Activated CD8-positive, alpha-beta T cell treated with anti-CD3 and anti-CD28 coated beads for 36 hours (primary cell): ENCODE results near the gene SGMS1. TPM values are rescaled to one million over a fixed set of nuclear protein-coding genes. Genes with fewer than 3 reads are reported as not detected.

Source experiments
- ATAC-seq: fragments of 200-7000 bp; cut with Tn5 transposase; one replicate; pipeline ENCODE4 v1.10.0; 2021; ENCODE audit warnings: mild to moderate bottlenecking, moderate library complexity
- CTCF ChIA-PET: fragments of 350-600 bp; sonication (Branson Sonifier 250); formaldehyde crosslinking; loops from one replicate; lab custom pipeline; 2021; ENCODE audit warnings: antibody characterized with exemption; lab: Charles Lee
- POLR2A ChIA-PET: fragments of 350-600 bp; sonication (Branson Sonifier 250); formaldehyde crosslinking; loops from one replicate; lab custom pipeline; 2021; ENCODE audit warnings: antibody characterized with exemption; lab: Charles Lee
- DNase-seq: peaks from one replicate; pipeline ENCODE4 v3.0.0-alpha.2; 2020
- H3K27ac Mint-ChIP-seq: one replicate; pipeline ENCODE4 v1.8.0; 2021; ENCODE audit warnings: mild to moderate bottlenecking, mixed read lengths
- H3K27me3 Mint-ChIP-seq: one replicate; pipeline ENCODE4 v1.8.0; 2021; ENCODE audit warnings: mixed read lengths
- H3K36me3 Mint-ChIP-seq: one replicate; pipeline ENCODE4 v1.8.0; 2021; ENCODE audit warnings: low read depth, mixed read lengths
- H3K4me1 Mint-ChIP-seq: one replicate; pipeline ENCODE4 v1.8.0; 2021; ENCODE audit warnings: low read depth, mixed read lengths
- H3K4me3 Mint-ChIP-seq: one replicate; pipeline ENCODE4 v1.8.0; 2021; ENCODE audit warnings: mild to moderate bottlenecking, moderate library complexity, mixed read lengths
- H3K9me3 Mint-ChIP-seq: one replicate; pipeline ENCODE4 v1.8.0; 2021; ENCODE audit warnings: mixed read lengths
- CTCF ChIP-seq: fragments of 200-600 bp; IDR thresholded peaks from one replicate; pipeline ENCODE4 v1.8.0; 2022; ENCODE audit warnings: antibody characterized with exemption, mild to moderate bottlenecking
- intact Hi-C: fragments of 100-400 bp; cut with micrococcal nuclease; formaldehyde crosslinking; loops from one replicate; pipeline ENCODE4 v1.10.0; 2022
- total RNA-seq, 2 experiments: library from RNA; stranded (reverse); gene quantifications; one replicate each; pipeline ENCODE4 v1.2.3, GENCODE V29; 2021

Gene SGMS1
- total RNA-seq, 2 experiments from 2014 or later: 9.0 to 10.6 TPM

- Mint-ChIP-seq H3K4me1 (peaks cover 8% of the 10 kb centered on the region), H3K27me3 (no peaks in the 10 kb centered on the region), H3K9me3 (peaks cover 14% of the 10 kb centered on the region), H3K36me3 (peaks cover 40% of the 10 kb centered on the region), H3K27ac (no peak overlapping the region), H3K4me3 (no peak overlapping the region)
- intact Hi-C loops: no loop called here
- DNase-seq (no peak), ATAC-seq (no peak)
- ChIA-PET CTCF (interaction anchor here (0.7 to 1.9 kb wide), 2 partner anchors 14 to 56 kb away, joined by 3 to 7 read pairs; no protein-coding TSS in a partner anchor), POLR2A (no interaction called here)
- TF ChIP-seq CTCF: no peak
Observed at GRCh38 chr10:50477287-50478203, 146.2 kb downstream of the SGMS1 start.

GRCh38 chr10:50473756-50474155, 150.0 kb downstream of the SGMS1 start:
- Mint-ChIP-seq H3K9me3 (peaks cover 9% of the 10 kb centered on the region), H3K27me3 (no peaks in the 10 kb centered on the region), H3K27ac (no peak overlapping the region), H3K36me3 (peaks cover 20% of the 10 kb centered on the region), H3K4me1 (peaks cover 37% of the 10 kb centered on the region), H3K4me3 (no peak overlapping the region)
- POLR2A ChIA-PET: no interaction called here
- intact Hi-C loops: no loop called here
- ATAC-seq: no peak
- no peak for TF ChIP-seq CTCF
- CTCF ChIA-PET: interaction anchor here (1.3 kb wide), 1 partner anchor 11 kb away, joined by 5 read pairs; no protein-coding TSS in a partner anchor
- no peak for DNase-seq

- ChIA-PET POLR2A (no interaction called here), CTCF (no interaction called here)
- H3K27ac Mint-ChIP-seq: no peak overlapping the region
- intact Hi-C loops: no loop called here
- H3K9me3 Mint-ChIP-seq: peaks cover 8% of the 10 kb centered on the region
- no peak for DNase-seq
- no peaks in the 10 kb centered on the region for H3K27me3 Mint-ChIP-seq
- H3K4me1 Mint-ChIP-seq: peaks cover 46% of the 10 kb centered on the region
- peaks cover 14% of the 10 kb centered on the region for H3K36me3 Mint-ChIP-seq
- ATAC-seq: no peak
- H3K4me3 Mint-ChIP-seq: no peak overlapping the region
- no peak for TF ChIP-seq CTCF
Observed at GRCh38 chr10:50472914-50473313, 150.8 kb downstream of the SGMS1 start.

DNA sequence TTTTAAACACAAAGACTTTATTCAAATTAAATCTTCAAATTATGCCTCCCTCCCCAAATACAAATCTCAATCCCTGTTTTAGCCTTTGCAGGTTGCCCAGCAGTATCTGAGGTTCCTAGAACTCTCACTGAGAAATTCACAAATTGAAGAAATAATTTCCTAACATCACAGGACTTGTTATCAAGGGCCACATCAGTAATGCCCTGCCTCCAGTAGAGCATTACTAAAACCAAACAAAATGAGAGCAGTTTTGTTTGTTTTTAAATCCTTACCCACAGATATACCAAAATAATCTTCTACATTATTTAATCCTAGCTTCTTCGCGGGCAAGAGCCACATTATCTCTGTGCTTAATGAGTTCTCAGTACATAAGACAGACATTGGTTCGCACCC, 152.2 kb downstream of the SGMS1 start:
- H3K4me3 Mint-ChIP-seq: no peak overlapping the region
- H3K4me1 Mint-ChIP-seq: peaks cover 55% of the 10 kb centered on the region
- no peak for DNase-seq
- intact Hi-C loops: no loop called here
- H3K27me3 Mint-ChIP-seq: no peaks in the 10 kb centered on the region
- H3K36me3 Mint-ChIP-seq: peaks cover 1% of the 10 kb centered on the region
- ATAC-seq: no peak
- H3K27ac Mint-ChIP-seq: no peak overlapping the region
- TF ChIP-seq CTCF: no peak
- peaks cover 1% of the 10 kb centered on the region for H3K9me3 Mint-ChIP-seq
- ChIA-PET CTCF (interaction anchor here (1.4 kb wide), 1 partner anchor 13 kb away, joined by 4 read pairs; no protein-coding TSS in a partner anchor), POLR2A (interaction anchor here (1.1 kb wide), 1 partner anchor 9 kb away, joined by 3 read pairs; no protein-coding TSS in a partner anchor)
